K562 (cell line): ENCODE measurements around the gene HSPB3. TPM values are rescaled to one million over a fixed set of nuclear protein-coding genes. Genes with fewer than 3 reads are reported as not detected.

Experiments
- ATAC-seq: fragments of 200-7000 bp; cut with Tn5 transposase; 3 replicates; pipeline ENCODE4 v1.9.1; 2020; ENCODE audit warnings: moderate library complexity
- BruUV-seq: library from RNA; stranded (reverse); fragments of 400-500 nt; replicated peaks from 2 replicates; lab custom pipeline; 2021; lab: Mats Ljungman, UMichigan
- CTCF ChIA-PET: fragments of 300-600 bp; formaldehyde crosslinking; extraction: SDS; loops from one replicate; lab custom pipeline; 2021; ENCODE audit warnings: low intra/inter-chr PET ratio; lab: Yijun Ruan, JAX
- POLR2A ChIA-PET: fragments of 300-600, 350-650 bp; sonication (Branson Sonifier 250); formaldehyde crosslinking; extraction: SDS; loops from one replicate; lab custom pipeline; 2021; ENCODE audit warnings: antibody characterized with exemption, inconsistent platforms; lab: Yijun Ruan, JAX
- DNase-seq, 4 experiments: peaks; one replicate each; pipeline versions ENCODE4 v3.0.0 to v3.0.0-alpha.2; 2011 to 2018; ENCODE audit warnings: low spot score in 3 of 4, mixed read lengths in 3 of 4; ENCODE audit errors: extremely low read depth in 1 of 4
- FAIRE-seq: peaks from 2 replicates; lab custom pipeline; 2011; peaks lifted over from hg19 to GRCh38; lab: Jason Lieb, UNC
- H2AFZ ChIP-seq: 2 replicates; pipeline ENCODE4 v1.6.0; 2011; ENCODE audit warnings: low read depth, low read length, control low read depth, inconsistent platforms
- H3K27ac ChIP-seq: fragments of 200-600 bp; 3 replicates; pipeline ENCODE4 v1.8.0; 2011; ENCODE audit warnings: low read depth, mild to moderate bottlenecking, control low read depth, inconsistent platforms, low read length, moderate library complexity, mixed read lengths; ENCODE audit errors: extremely low read depth
- H3K27me3 ChIP-seq, 2 experiments: fragments of 300-600 bp in 1 of 2; 2 replicates in 1 of 2; 3 replicates in 1 of 2; pipeline versions ENCODE4 v1.6.0 to v1.8.0; 2011; ENCODE audit warnings: inconsistent platforms in 2 of 2, low read length in 2 of 2, mild to moderate bottlenecking in 1 of 2, mixed read lengths in 1 of 2, moderate library complexity in 1 of 2; ENCODE audit not compliant: control insufficient read depth in 2 of 2, insufficient read depth in 2 of 2
- H3K36me3 ChIP-seq: fragments of 300-600 bp; 3 replicates; pipeline ENCODE4 v1.8.0; 2011; ENCODE audit warnings: mild to moderate bottlenecking, low read length, inconsistent platforms; ENCODE audit not compliant: control insufficient read depth, insufficient read depth
- H3K4me1 ChIP-seq, 2 experiments: fragments of 200-600 bp in 1 of 2; replicated peaks in 1 of 2; 2 replicates in 1 of 2; 3 replicates in 1 of 2; pipeline versions ENCODE4 v1.5.1 to v1.8.0; 2011; ENCODE audit warnings: inconsistent platforms in 2 of 2, low read length in 2 of 2, mild to moderate bottlenecking in 1 of 2, mixed read lengths in 1 of 2, moderate library complexity in 1 of 2; ENCODE audit not compliant: control insufficient read depth in 2 of 2, insufficient read depth in 2 of 2
- H3K4me2 ChIP-seq: 2 replicates; pipeline ENCODE4 v1.6.1; 2011; ENCODE audit warnings: low read length, control low read depth, inconsistent platforms, mixed read lengths; ENCODE audit not compliant: insufficient read depth
- H3K4me3 ChIP-seq: fragments of 200-600 bp; sonication (generic), shearing (Covaris generic); 2 replicates; pipeline ENCODE4 v1.5.1; 2016; ENCODE audit warnings: control low read depth, inconsistent platforms
- H3K79me2 ChIP-seq: fragments of 200-600 bp; 3 replicates; pipeline ENCODE4 v1.8.0; 2011; ENCODE audit warnings: low read length, inconsistent platforms; ENCODE audit not compliant: control insufficient read depth, insufficient read depth
- H3K9ac ChIP-seq, 2 experiments: 2 replicates each; pipeline versions ENCODE4 v1.6.0 to v1.6.1; 2011; ENCODE audit warnings: low read depth in 2 of 2, low read length in 2 of 2, control low read depth in 1 of 2, inconsistent platforms in 1 of 2, mild to moderate bottlenecking in 1 of 2, mixed read lengths in 1 of 2; ENCODE audit not compliant: insufficient read depth in 1 of 2
- H3K9me1 ChIP-seq: one replicate; pipeline ENCODE4 v1.6.0; 2011; ENCODE audit warnings: inconsistent platforms, mild to moderate bottlenecking, low read length, moderate library complexity; ENCODE audit not compliant: control insufficient read depth, insufficient read depth
- H3K9me3 ChIP-seq: replicated peaks from 2 replicates; pipeline ENCODE4 v1.5.1; 2011; ENCODE audit warnings: low read depth, low read length, inconsistent platforms; ENCODE audit not compliant: control insufficient read depth, insufficient read depth
- H4K20me1 ChIP-seq: replicated peaks from 2 replicates; pipeline ENCODE4 v1.6.1; 2011; ENCODE audit warnings: low read length, inconsistent platforms, mixed read lengths; ENCODE audit not compliant: control insufficient read depth, insufficient read depth
- HSF4 ChIP-seq: fragments of 250-450 bp; sonication (Bioruptor Pico); IDR thresholded peaks from 2 replicates; pipeline ENCODE4 v2.1.2; 2022; ENCODE audit warnings: mild to moderate bottlenecking, moderate library complexity, borderline replicate concordance
- MEIS2 ChIP-seq: fragments of 450-650 bp; IDR thresholded peaks from 2 replicates; pipeline ENCODE4 v1.6.1; 2014; ENCODE audit warnings: mild to moderate bottlenecking; ENCODE audit not compliant: partially characterized antibody
- PYGO2 ChIP-seq: fragments of 450-650 bp; IDR thresholded peaks from 2 replicates; pipeline ENCODE4 v1.6.1; 2016; ENCODE audit warnings: mild to moderate bottlenecking, missing genetic modification characterization, moderate library complexity, missing compliant biosample characterization
- RCOR1 ChIP-seq, 2 experiments: IDR thresholded peaks; 2 replicates each; pipeline ENCODE4 v1.6.1; 2012; ENCODE audit warnings: low read depth in 2 of 2, low read length in 2 of 2, borderline replicate concordance in 1 of 2, improper control_type of control experiment in 1 of 2
- RERE ChIP-seq: sonication (generic); formaldehyde crosslinking; IDR thresholded peaks from 2 replicates; pipeline ENCODE4 v1.8.0; 2023; ENCODE audit warnings: missing genetic modification reagents, mild to moderate bottlenecking, borderline replicate concordance
- SMC3 ChIP-seq: conservative IDR thresholded peaks from 2 replicates; pipeline ENCODE4 v1.6.1; 2011; ENCODE audit warnings: low read depth, low read length, improper control_type of control experiment; ENCODE audit not compliant: insufficient read depth
- SNIP1 ChIP-seq: fragments of 450-650 bp; IDR thresholded peaks from 2 replicates; pipeline ENCODE4 v1.7.1; 2017; ENCODE audit warnings: low read depth, mild to moderate bottlenecking
- ZNF764 ChIP-seq: fragments of 250-450 bp; sonication (Bioruptor Pico); IDR thresholded peaks from 2 replicates; pipeline ENCODE4 v1.4.0; 2020; ENCODE audit warnings: low read depth, mild to moderate bottlenecking, moderate library complexity
- ZNF77 ChIP-seq: fragments of 250-450 bp; sonication (Bioruptor Pico); IDR thresholded peaks from 2 replicates; pipeline ENCODE4 v1.5.0; 2020
- WGBS: fragments of 100-300 bp; shearing (Covaris generic); methylation state at CpG from one replicate; pipeline ENCODE4 v1.1.6; 2016; ENCODE audit warnings: low coverage, mixed read lengths; ENCODE audit not compliant: insufficient coverage; ENCODE audit errors: missing lambda C conversion rate; 5-methylcytosine and 5-hydroxymethylcytosine counted together
- in situ Hi-C: fragments of 300-500 bp; cut with MboI; formaldehyde crosslinking; loops from 4 replicates; pipeline ENCODE4 v1.15.0; 2018; ENCODE audit warnings: inconsistent platforms, mixed read lengths
- intact Hi-C: fragments of 100-400 bp; cut with micrococcal nuclease; formaldehyde crosslinking; loops from 2 replicates; pipeline ENCODE4 v1.14.2; 2022
- polyA plus RNA-seq, 8 experiments: library from polyadenylated mRNA; depleted of rRNA in 4 of 8; stranded (reverse) in 5 of 8; unstranded in 3 of 8; fragments of >200 nt; fragmentation: Nextera tagmentation in 2 of 8; fragmentation: Illumina TruSeq in 1 of 8; extraction: Ambion mirVana in 2 of 8; extraction: Trizol in 1 of 8; gene quantifications; 2 replicates each; pipeline versions ENCODE4 v1.2.1 to v1.2.3, GENCODE V29; 2011 to 2014; ENCODE audit warnings: inconsistent platforms in 1 of 8, missing spikeins in 1 of 8
- total RNA-seq, 7 experiments: library from RNA; depleted of rRNA in 6 of 7; stranded (reverse); fragments of >200 nt in 6 of 7; fragmentation: Illumina TruSeq in 2 of 7; extraction: Trizol in 2 of 7; gene quantifications; 2 replicates each; pipeline versions ENCODE4 v1.2.1 to v1.2.3, GENCODE V29; 2011 to 2021; ENCODE audit warnings: low replicate concordance in 1 of 7

The HSPB3 gene
- total and polyA plus RNA-seq, 9 of the 15 experiments (the other 6 are each of a cell fraction or from before 2014, with no cell fraction given), result 2.4 to 6.3 (median 3.4) TPM

GRCh38 chr5:54442271-54442670, 13.2 kb upstream of the HSPB3 start:
- POLR2A ChIA-PET, result interaction anchor here (0.8 kb wide), 1 partner anchor 132 kb away, joined by 3 read pairs; the partner anchor contains the start of gene ARL15
- Histone ChIP-seq H3K79me2 (no peaks in the 10 kb centered on the region), H3K9me3 (no peaks in the 10 kb centered on the region), H3K9ac (no peak overlapping the region), H3K4me3 (no peak overlapping the region), H3K27me3 (no peaks in the 10 kb centered on the region), H2AFZ (no peak overlapping the region), H3K4me2 (no peak overlapping the region), H3K9me1 (no peaks in the 10 kb centered on the region), H3K4me1 (peaks cover 0 to 19% of the 10 kb centered on the region in 2 experiments; a peak in 3 of 5 replicates), H4K20me1 (no peaks in the 10 kb centered on the region), H3K36me3 (peaks cover 12% of the 10 kb centered on the region; the same call in 2 of the 3 replicates), H3K27ac (no peak overlapping the region)
- no peak for ATAC-seq
- intact Hi-C loops (no loop called here), in situ Hi-C loops (no loop called here)
- FAIRE-seq, result no peak
- 5% methylated on average over 1 of the region's 1 CpG for WGBS
- BruUV-seq, result no TSS peak
- CTCF ChIA-PET, result interaction anchor here (1.4 kb wide), 1 partner anchor 47 kb away, joined by 4 read pairs; no protein-coding TSS in a partner anchor
- no peak for DNase-seq
- TF ChIP-seq SMC3 (no peak), SNIP1 (no peak), ZNF764 (CRISPR knock-in tag) (no peak), MEIS2 (no peak), RERE (CRISPR knock-in tag) (no peak), RCOR1 (IDR thresholded peaks at IDR 0.05; ENCODE audit: borderline replicate concordance in 1 of 2, low read depth in 2 of 2, low read length in 2 of 2) (no peak), HSF4 (CRISPR knock-in tag) (no peak), PYGO2 (no peak), ZNF77 (no peak)
